Forelimb muscle (tissue), 1 donor: Measurements from ENCODE around the gene LBH. TPM values are rescaled to one million over a fixed set of nuclear protein-coding genes. Genes with fewer than 3 reads are reported as not detected.

Experiments used
- DNase-seq: peaks from one replicate; pipeline ENCODE4 v3.0.0-alpha.2; 2013; ENCODE audit warnings: low read depth
- polyA plus RNA-seq: library from polyadenylated mRNA; unstranded; fragments of 120-200 nt; gene quantifications from one replicate; pipeline ENCODE4 v1.2.1, GENCODE V29; 2013; ENCODE audit not compliant: insufficient read length

The LBH gene
- polyA plus RNA-seq, 1 donor: 17.4 TPM

DNA sequence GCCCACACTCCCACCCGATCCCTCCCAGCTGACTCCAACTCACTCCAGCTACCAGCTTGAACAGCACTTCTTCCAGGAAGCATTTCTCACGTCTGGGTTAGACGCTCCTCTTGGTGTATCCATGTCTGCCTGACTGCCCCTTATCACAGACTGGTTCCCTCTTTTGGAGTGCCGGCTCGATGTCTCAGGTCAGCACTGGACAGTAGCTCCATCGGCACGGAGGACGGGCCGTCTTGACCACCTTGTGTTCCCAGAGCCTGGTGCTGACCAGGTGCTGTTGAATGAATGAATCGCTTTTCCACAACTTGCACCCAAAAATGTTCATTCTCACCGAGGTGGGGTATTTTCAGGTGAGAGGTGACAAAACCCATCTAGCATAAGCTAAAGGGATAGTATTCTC lies 71.8 kb downstream of the LBH start:
- no peak for DNase-seq

DNA sequence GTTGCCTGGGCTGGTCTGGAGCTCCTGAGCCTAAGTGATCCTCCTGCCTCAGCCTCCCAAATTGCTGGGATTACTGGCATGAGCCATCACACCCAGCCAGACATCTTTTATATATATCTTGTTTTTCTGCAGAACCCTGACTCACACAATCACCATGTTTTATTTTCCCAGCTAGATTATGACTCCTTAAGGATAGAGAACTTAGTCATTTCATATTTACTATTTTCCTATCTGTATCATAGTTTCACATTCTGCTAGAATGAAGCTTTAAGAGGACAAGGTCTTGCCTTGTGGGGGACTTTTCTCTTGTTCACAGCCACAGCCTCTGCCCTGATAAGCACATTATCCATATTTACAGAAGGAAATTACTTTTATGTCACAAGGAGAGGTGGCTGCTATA lies 73.9 kb downstream of the LBH start:
- DNase-seq: no peak

DNA sequence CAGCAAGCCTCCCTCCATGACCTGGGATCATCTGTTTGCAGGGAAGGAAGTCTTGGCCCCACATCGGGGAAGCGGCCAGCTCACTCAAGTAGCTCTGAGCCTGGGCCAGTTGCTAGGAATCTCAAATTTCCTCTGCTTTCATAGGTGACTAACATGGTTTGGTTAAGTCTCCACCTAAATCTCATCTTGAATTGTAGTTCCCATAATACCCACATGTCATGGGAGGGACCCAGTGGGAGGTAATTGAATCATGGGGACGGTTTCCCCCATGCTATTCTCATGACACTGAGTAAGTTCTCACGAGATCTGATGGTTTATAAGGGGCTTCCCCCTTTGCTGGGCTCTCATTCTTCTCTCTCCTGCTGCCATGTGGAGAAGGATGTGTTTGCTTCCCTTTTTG lies 75.2 kb downstream of the LBH start:
- DNase-seq: no peak

DNA sequence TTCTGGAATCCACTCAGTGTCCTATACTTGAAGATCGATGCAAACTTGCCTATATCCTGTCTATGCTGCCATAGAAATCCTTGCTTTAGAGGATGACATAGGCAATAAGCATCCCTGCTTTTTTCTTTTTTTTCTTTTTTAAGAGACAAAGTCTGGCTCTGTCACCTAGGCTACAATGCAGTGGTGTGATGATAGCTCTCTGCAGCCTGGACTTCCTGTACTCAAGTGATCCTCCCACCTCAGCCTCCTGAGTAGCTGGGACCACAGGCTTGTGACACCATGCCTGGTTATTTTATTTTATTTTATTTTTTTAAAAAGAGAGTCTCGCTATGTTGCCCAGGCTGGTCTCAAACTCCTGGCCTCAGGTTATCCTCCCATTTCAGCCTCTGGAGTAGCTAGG lies 76.9 kb downstream of the LBH start:
- DNase-seq: no peak

Other genes with a start within 250 kb of the LBH start
- gene YPEL5, start 84.5 kb upstream of the LBH start, polyA plus RNA-seq: 49.9 TPM
- gene LCLAT1, start 215.7 kb downstream of the LBH start, polyA plus RNA-seq: 7.4 TPM